Thoracic aorta (tissue), 2 donors: ENCODE measurements around the gene PRR18. TPM values are rescaled to one million over a fixed set of nuclear protein-coding genes. Genes with fewer than 3 reads are reported as not detected.

Source experiments
- ATAC-seq: fragments of 150-250 bp; one replicate; pipeline ENCODE4 v1.8.0; 2017; ENCODE audit warnings: low read depth; ENCODE audit not compliant: insufficient number of reproducible peaks, low FRiP score
- DNase-seq: peaks from one replicate; pipeline ENCODE4 v3.0.0-alpha.2; 2020; ENCODE audit warnings: low spot score
- H3K27ac ChIP-seq, 2 donors: fragments of 200-600 bp; sonication (generic); 1 replicate in 1 of 2; 2 replicates in 1 of 2; pipeline ENCODE4 v1.5.1; 2016; ENCODE audit warnings: mild to moderate bottlenecking in 2 of 2, moderate library complexity in 2 of 2
- H3K27me3 ChIP-seq: fragments of 200-600 bp; sonication (generic); replicated peaks from 2 replicates; pipeline ENCODE4 v1.6.0; 2016; ENCODE audit warnings: mild to moderate bottlenecking; ENCODE audit not compliant: insufficient read depth
- H3K36me3 ChIP-seq: fragments of 200-600 bp; sonication (generic); one replicate; pipeline ENCODE4 v1.5.1; 2016
- H3K4me1 ChIP-seq, 2 donors: fragments of 200-600 bp; sonication (generic); 1 replicate in 1 of 2; 2 replicates in 1 of 2; pipeline versions ENCODE4 v1.5.1 to v1.6.0; 2016; ENCODE audit warnings: low read depth in 2 of 2, mild to moderate bottlenecking in 1 of 2; ENCODE audit not compliant: control insufficient read depth in 1 of 2
- H3K4me3 ChIP-seq: fragments of 200-600 bp; sonication (generic); 2 replicates; pipeline ENCODE4 v1.5.1; 2016; ENCODE audit warnings: mild to moderate bottlenecking
- H3K9me3 ChIP-seq: fragments of 200-600 bp; sonication (generic); 2 replicates; pipeline ENCODE4 v1.5.1; 2016
- total RNA-seq, 2 donors: library from RNA; depleted of rRNA; stranded (reverse); fragments of >200 nt; gene quantifications; one replicate each; pipeline versions ENCODE4 v1.1.0 to v1.2.3, GENCODE V29; 2016
- TF ChIP-seq, protein P1 (sequence below): fragments of 200-600 bp; sonication (generic); IDR thresholded peaks from one replicate; pipeline ENCODE4 v1.5.1; 2019; ENCODE audit warnings: antibody characterized with exemption

The PRR18 gene
- total RNA-seq, 2 donors from 2014 or later = not detected

DNA sequence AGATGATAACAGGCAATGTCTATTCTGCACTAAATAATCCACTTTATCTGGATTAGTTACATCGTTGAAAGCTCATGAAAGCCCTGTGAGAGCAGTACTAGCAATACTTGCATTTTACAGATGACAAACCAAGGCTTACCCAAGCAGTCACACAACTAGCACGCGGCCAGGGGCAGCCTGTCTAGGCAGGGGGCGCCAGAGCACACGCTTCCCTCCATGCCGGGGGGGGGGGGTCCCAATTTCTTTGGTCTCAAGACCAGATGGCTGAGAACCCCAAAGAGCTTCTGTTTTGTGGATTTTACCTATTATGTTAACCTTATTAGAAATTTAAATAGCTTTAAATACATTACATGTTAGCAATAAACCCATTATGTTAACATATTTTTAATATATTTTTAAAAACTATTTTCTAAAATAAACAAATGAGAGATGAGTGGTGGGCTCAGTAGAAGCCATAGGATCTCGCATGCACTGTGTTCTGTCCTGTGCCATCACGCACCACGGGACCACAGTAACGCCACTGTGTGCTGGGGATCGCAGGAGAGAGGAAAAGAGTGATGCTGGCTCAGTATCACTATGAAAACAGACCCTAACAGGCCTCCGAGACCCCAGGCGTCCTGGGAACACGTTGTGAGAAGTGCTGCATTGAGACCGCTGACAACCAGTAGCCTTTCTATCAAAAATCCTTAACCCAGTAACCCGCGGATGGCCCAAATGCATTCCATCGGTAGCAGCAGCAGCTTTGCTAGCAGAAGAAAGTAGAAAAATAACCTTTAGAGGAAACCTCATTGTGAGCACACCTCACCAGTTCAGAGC, 5.3 kb upstream of the PRR18 start:
- Histone ChIP-seq H3K4me1 (peaks cover 0 to 2% of the 10 kb centered on the region in 2 donors), H3K4me3 (no peak overlapping the region), H3K27me3 (peaks cover 6% of the 10 kb centered on the region), H3K9me3 (no peaks in the 10 kb centered on the region), H3K36me3 (no peaks in the 10 kb centered on the region), H3K27ac (no peak overlapping the region)
- TF ChIP-seq, protein P1, sequence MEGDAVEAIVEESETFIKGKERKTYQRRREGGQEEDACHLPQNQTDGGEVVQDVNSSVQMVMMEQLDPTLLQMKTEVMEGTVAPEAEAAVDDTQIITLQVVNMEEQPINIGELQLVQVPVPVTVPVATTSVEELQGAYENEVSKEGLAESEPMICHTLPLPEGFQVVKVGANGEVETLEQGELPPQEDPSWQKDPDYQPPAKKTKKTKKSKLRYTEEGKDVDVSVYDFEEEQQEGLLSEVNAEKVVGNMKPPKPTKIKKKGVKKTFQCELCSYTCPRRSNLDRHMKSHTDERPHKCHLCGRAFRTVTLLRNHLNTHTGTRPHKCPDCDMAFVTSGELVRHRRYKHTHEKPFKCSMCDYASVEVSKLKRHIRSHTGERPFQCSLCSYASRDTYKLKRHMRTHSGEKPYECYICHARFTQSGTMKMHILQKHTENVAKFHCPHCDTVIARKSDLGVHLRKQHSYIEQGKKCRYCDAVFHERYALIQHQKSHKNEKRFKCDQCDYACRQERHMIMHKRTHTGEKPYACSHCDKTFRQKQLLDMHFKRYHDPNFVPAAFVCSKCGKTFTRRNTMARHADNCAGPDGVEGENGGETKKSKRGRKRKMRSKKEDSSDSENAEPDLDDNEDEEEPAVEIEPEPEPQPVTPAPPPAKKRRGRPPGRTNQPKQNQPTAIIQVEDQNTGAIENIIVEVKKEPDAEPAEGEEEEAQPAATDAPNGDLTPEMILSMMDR = peak; percentile 47
- ATAC-seq (no peak), DNase-seq (no peak)

DNA sequence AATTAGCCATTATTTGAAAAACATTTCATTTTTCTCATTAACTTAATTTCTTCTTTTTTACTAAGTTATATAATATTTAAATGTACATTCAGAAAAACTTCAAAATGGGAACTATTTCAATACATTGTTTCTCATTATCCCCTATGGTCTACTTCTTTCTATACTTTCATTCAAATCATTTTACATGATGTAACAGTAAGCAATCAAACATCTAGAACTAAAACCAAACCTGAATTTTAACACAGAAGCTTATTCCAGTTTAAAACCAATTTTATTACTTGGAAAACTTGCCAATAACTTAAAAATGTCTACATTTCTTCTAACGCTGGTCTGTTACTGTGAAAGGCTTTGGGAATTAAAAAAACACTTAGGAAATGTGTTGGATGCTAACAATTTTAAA, 4.6 kb upstream of the PRR18 start:
- no peak overlapping the region for H3K27ac ChIP-seq
- TF ChIP-seq, protein P1 = no peak
- H3K27me3 ChIP-seq = peaks cover 12% of the 10 kb centered on the region
- no peak for DNase-seq
- H3K4me3 ChIP-seq = no peak overlapping the region
- no peaks in the 10 kb centered on the region for H3K9me3 ChIP-seq
- peaks cover 0 to 9% of the 10 kb centered on the region in 2 donors for H3K4me1 ChIP-seq
- no peak for ATAC-seq
- no peaks in the 10 kb centered on the region for H3K36me3 ChIP-seq

DNA sequence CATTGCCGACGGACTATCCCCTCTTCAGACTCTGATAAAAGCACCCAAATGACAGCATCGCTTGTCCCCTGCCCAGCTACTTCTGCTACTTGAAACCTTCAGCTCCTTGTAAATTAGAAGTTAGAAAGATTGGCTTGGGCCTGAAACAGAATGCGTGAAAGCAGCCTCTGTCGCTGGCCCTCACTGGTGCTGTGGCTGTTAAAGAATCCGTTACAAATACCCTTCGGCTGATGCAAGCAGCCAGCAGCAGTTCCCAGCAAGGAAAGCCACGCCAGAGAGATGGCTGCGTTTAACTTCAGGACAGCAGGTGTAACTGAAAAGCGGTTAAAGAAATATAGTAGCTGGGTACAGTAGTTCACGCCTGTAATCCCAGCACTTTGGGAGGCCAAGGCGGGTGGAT, 2.4 kb upstream of the PRR18 start:
- DNase-seq (no peak), ATAC-seq (no peak)
- Histone ChIP-seq H3K9me3 (no peaks in the 10 kb centered on the region), H3K4me1 (peaks cover 0 to 18% of the 10 kb centered on the region in 2 donors), H3K27ac (no peak overlapping the region), H3K4me3 (no peak overlapping the region), H3K36me3 (no peaks in the 10 kb centered on the region), H3K27me3 (peaks cover 12% of the 10 kb centered on the region)
- TF ChIP-seq, protein P1 = no peak

DNA sequence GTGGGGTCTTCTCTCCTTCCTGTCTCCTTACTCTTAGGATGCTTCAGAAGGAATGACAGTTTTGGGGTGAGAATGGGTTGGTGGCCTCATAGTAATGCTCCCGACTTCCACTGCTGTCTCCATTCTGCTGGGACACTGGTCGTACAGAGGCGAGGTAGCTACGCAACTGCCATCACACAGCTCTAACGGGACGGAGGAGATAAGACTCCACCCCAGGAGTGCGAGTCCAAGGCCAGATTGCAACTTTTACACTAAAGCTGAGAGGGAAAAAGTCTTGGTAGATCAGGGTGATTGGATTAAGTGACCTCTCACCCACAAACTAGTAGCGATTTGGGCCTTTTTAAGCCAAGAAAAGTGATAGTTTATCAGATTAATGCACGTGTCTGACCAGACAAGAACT, 1.8 kb upstream of the PRR18 start:
- Histone ChIP-seq H3K4me1 (peaks cover 0 to 18% of the 10 kb centered on the region in 2 donors), H3K9me3 (no peaks in the 10 kb centered on the region), H3K27me3 (peaks cover 12% of the 10 kb centered on the region), H3K4me3 (no peak overlapping the region), H3K36me3 (no peaks in the 10 kb centered on the region), H3K27ac (no peak overlapping the region)
- no peak for ATAC-seq
- TF ChIP-seq, protein P1 = no peak
- DNase-seq = no peak

DNA sequence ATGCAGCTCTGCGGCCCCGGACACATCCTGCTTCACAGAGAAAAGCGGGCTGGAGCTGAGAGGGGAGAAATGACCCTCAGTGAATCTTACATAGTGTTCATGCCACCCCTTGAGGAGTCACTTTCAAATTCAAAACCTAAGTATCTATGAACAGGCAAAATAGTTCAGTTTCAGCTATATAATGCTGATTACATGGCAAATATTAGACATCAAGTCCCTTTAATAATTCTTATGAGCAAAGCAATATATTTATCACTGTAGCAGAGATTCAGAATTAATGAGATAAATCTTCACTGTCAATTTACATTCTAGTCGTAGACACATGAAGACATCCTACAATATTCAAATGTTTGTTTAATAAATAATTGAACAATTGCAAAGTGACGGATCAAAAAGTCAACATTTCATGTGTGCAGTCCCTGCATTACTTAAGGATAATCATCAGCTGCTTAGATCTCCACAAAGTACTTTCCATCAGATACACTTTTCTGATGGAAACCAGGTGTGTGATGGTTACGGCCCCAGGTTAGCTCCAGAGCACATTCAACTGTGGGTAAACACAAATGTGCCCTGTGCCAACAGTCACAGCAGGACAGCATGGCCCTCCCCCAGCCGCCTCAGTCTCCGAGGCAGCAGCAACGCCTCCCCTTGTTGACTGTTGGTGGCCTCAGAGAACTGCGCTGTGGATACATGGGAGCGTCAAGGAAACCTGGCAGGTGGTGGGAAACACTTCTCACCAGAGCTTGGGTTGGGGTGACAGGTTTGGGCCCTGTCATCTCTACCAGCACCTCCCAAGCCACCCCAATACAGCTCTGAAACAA, 787 bp upstream of the PRR18 start:
- H3K4me3 ChIP-seq = peak overlapping the region; percentile 75
- H3K27me3 ChIP-seq = peaks cover 12% of the 10 kb centered on the region
- H3K36me3 ChIP-seq = no peaks in the 10 kb centered on the region
- ATAC-seq = no peak
- H3K4me1 ChIP-seq = peaks cover 0 to 18% of the 10 kb centered on the region in 2 donors
- no peaks in the 10 kb centered on the region for H3K9me3 ChIP-seq
- no peak overlapping the region for H3K27ac ChIP-seq
- TF ChIP-seq, protein P1 = no peak
- DNase-seq = no peak
